ENCODE data around the gene OPHN1.

The OPHN1 gene, protein sequence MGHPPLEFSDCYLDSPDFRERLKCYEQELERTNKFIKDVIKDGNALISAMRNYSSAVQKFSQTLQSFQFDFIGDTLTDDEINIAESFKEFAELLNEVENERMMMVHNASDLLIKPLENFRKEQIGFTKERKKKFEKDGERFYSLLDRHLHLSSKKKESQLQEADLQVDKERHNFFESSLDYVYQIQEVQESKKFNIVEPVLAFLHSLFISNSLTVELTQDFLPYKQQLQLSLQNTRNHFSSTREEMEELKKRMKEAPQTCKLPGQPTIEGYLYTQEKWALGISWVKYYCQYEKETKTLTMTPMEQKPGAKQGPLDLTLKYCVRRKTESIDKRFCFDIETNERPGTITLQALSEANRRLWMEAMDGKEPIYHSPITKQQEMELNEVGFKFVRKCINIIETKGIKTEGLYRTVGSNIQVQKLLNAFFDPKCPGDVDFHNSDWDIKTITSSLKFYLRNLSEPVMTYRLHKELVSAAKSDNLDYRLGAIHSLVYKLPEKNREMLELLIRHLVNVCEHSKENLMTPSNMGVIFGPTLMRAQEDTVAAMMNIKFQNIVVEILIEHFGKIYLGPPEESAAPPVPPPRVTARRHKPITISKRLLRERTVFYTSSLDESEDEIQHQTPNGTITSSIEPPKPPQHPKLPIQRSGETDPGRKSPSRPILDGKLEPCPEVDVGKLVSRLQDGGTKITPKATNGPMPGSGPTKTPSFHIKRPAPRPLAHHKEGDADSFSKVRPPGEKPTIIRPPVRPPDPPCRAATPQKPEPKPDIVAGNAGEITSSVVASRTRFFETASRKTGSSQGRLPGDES

DNA sequence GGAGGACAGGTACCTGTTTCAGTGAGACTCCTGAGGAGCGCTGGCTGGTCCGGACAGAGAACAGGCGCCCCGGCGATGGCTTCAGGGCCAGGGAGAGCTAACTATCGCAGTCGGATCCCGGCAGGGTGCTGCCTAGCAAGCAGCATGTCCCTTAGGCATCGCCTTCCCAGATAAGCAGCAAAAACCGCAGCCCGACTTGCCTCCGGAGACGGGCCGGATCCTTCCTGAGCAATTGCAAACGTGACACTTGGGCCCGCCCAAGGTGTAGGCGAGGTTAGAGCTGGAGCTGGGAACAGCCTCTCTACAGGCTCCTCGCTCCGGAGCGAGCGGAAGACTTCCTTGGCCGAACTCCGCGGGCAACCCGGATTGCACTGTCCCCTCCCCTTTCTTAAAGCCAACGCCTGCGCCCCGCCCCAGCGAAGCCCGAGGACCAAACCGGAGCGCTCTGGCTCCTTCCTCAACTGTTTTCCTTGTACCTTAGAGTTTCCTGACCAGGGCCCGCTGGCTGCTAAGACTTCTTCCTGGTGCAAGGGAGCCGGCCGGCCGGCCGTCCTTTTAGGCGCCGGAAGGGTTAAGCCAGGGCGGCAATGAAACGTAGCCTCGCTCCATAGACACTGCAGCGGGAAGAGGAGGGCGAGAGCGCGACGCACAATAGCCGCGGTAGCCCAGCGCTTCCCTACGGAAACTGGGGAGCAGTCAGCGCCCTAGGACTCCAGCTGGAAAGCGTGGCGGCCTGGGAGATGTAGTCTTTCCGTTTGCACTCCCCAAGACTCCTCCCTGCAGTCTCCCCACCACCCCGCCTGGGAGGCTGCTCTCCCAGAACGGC, at the start of gene OPHN1:
TSS of gene OPHN1 (minus strand) at position 341 of the 826 bp plus-strand sequence. CDS start 475 bp downstream, outside the sequence.
- peak; percentile 85 for DNase-seq

DNA sequence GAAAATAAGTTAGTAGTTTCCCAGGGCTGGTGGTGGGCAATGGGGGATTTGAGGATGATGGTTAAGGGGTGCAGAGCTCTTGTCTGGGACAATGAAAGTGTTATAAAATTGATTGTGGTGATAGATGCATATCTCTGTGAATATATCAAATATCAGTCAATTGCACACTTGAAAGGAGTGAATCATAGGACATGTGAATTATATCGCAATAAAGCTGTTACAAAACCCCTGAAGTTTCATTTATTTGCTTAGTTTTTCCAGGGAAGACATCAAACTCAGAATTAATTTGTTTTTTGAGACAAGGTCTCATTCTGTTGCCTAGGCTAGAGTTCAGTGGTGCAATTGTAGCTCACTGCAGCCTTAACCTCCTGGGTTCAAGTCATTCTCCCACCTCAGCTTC, 47.7 kb upstream of the OPHN1 start:
- DNase-seq = no peak

DNA sequence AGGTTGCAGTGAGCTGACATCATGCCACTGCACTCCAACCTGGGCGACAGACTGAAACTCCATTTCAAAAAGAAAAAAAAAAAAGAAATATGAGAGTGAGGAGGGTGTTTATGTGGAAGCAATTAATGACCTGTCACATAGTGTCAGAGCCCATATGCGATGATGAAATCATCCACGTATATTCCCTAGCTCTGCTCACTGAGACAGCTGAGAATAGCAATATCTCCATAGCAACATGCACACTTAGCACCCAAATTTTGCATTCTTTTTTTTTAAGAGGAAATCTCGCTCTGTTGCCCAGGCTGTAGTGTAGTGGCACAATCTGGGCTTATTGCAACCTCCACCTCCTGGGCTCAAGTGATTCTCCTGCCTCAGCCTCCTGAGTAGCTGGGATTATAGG, 31.5 kb upstream of the OPHN1 start:
- DNase-seq = no peak

DNA sequence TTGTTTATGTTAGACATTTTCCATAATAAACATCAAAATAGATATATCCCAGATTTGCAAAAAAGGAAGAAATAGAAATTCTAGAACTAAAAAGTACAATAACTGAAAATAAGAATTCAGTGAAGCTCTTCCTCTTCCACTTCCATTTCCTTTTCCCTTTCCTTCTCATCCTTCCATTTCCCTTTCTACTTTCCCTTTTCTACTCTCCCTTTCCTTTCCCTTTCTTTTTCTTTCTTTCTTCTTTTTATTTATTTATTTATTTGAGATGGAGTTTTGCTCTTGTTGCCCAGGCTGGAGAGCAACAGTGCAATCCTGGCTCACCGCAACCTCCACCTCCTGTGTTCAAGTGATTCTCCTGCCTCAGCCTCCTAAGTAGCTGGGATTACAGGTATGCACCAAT, 30.6 kb upstream of the OPHN1 start:
- DNase-seq = no peak

DNA sequence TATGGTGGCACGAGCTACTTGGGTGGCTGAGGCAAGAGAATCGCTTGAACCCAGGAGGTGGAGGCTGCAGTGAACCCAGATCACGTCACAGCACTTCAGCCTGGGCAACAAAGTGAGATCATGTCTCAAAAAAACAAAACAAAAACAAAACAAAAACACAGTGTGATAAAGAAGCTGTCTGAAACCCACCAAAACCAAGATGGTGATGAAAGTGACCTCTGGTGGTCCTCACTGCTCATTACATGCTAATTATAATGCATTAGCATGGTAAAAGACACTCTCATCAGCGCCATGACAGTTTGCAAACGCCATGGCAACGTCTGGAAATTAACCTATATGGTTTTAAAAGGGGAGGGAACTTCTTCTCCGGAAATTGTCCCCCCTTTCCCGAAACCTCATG, 29.4 kb upstream of the OPHN1 start:
- peak; percentile 66 for DNase-seq

DNA sequence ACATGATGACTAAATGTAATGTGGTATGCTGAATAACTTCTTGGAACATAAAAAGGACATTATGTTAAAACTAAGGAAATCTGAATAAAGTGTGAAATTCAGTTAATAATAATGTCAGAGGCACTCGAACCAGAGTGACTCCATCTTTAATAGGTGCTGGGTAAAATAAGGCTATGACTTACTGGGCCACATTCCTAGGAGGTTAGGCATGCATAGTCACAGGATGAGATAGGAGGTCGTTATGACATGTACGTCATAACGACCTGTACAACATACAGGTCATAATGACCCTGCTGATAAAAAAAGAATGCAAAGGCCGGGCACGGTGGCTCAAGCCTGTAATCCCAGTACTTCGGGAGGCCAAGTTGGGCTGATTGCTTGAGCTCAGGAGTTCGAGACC, 28.9 kb upstream of the OPHN1 start:
- DNase-seq = peak; percentile 63

DNA sequence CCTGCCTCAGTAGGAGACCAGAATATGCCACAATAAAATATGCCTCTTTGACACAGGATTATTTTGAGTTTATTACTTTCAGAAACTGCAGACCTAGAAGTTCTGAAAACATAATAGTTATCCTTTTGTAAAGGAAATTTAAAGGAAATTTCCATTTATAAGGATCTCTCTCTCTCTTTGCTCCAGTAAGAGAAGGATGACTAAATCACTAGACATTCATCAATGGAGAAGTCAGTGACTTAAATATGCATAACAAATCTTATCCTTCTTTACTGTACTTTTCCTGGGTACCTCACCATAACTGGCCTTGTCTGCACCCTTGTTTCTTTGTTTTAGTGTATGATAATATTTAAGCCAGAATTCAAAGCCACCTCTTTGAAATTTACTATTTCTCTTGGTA, 28.3 kb upstream of the OPHN1 start:
- DNase-seq = no peak

DNA sequence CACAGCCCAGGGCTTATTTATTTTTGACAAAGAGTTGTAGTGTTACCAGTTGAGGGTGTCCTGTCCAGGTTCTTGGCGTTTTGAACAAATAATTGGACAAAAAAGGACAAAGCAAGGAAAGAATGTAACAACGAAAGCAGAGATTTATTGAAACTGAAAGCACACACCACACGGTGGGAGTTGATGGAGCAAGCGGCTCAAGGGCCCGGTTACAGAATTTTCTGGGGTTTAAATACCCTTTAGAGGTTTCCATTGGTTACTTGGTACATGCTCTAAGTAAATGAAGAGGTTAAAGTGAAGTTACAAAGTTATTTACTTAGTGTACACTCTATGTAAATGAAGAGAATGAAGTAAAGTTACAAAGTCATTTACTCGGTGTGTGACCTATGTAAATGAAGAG, 27.8 kb upstream of the OPHN1 start:
- DNase-seq = no peak

DNA sequence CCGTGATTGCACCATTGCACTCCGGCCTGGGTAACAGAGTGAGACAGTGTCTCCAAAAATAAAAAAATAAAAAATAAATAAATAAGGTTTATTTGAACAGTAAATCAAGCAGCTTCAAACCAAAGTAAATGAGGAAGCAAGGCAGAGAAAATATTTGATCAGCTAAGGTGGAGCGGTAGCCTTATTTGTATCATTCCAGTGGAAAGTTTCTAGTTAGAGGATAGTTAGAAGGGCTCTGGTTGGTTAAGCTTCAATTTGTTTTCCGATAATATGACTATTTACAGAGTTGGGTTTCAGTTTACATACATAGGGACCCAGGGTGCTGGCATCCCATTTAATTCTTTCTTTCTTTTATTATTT, 21.8 kb upstream of the OPHN1 start:
- no peak for DNase-seq

DNA sequence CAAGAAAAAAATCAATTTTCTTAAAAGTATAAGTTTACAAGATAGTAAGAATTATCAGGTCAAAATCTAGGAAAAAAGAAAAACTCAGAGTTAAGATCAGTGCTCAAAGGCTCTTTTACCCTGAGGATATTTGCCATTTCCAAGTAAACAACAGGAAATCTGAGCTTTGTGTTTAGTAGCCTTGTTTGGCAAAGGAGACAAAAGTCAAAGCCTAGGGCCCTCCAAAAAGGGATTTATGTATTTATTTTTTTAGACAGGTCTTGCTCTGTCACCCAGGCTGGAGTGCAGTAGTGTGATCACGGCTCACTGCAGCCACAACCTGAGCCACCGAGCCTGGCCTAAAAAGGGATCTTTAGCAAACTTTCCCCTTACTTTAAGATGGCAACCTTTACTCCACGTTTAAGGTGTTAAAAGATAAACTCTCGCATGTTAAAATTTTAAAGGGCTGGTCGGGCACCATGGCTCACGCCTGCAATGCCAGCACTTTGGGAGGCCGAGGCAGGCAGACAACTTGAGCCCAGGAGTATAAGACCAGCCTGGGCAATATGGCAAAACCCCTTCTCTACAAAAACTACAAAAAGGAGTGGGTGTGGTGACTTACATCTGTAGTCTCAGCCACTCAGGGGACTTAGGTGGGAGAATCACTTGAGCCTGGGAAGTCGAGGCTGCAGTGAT, 21.3 kb upstream of the OPHN1 start:
- DNase-seq = no peak

DNA sequence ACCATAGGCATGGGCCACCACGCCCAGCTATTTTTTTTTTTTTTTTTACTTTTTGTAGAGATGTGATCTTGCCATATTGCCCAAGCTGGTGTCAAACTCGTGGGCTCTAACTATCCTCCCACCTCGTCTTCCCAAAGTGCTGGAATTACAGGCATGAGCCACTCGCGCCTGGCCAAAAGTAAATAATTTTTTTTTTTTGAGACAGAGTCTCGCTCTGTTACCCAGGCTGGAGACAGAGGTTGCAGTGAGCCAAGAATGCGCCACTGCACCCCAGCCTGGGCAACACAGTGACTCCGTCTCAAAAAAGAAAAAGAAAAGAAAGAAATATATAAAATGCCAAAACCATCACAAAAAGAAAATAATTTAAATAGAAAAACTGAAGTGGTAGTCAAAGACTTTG, 18.4 kb upstream of the OPHN1 start:
- DNase-seq = no peak

DNA sequence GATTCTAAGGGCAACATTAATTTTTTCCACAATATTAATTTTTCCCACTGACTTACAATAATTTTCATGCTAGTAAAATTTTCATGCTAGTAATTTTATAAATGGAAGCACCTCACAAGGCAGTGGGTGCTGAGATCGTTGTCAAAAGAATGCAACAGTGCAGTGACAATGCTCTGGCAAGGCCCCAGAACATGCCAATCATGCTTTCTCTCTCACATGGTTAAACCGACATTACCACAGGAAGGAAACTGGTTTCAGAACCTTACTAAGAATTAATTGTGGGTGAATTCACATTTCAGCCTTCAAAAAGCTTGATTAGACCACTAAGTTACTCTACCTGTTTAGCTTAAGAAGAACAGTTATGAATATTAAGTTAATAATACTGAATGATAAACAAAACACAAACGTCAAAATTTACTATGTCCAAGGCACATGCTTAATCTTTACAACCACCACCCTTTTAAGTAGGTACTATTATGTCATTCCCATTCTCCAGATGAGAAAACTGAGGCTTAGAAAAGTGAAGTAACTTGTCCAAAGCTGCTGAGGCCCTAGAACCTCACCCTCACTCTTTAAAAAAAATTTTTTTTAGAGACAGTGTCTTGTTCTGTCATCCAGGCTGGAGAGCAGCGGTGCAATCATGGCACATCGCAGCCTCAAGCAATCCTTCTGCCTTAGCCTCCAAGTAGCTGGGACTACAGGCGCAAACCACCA, 10.0 kb upstream of the OPHN1 start:
- peak; percentile 76 for DNase-seq

DNA sequence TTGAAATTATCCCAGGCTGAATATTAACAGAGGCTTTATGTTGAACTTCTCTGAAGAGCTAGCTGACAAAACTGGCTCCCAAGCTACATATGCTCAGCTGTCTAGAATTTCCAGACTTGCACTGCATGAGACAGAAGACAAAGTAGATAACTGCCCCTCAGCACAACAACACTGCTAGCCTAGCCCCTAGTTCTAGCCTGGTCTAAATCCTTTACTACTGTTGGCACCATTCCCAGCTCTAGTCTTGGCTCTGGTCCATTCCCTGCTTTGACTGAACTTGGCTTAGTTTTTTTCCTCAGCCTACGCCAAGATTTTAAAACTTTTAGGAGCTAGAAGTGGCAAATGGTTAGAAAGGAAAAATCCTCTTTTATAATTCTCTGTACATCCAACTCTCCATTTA, 7.6 kb upstream of the OPHN1 start:
- DNase-seq = peak; percentile 64

DNA sequence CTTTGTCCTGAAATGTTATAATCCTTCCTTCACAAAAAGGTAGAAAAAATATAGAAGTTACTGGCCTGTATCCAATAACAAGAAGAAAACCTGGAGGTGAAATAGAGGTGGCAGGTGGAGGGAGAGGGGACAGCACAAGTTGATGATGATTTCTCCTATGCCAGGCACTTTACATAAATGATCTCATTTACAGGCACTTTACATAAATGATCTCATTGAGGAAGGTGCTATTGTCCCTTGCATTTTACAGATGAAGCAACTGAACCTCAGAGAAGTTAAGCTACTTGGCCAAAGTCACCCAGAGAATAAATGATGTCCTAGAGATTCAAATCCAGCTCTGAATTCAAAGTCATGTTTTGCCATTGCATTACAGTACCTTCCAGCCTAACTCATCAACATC, 7.1 kb upstream of the OPHN1 start:
- DNase-seq = no peak

DNA sequence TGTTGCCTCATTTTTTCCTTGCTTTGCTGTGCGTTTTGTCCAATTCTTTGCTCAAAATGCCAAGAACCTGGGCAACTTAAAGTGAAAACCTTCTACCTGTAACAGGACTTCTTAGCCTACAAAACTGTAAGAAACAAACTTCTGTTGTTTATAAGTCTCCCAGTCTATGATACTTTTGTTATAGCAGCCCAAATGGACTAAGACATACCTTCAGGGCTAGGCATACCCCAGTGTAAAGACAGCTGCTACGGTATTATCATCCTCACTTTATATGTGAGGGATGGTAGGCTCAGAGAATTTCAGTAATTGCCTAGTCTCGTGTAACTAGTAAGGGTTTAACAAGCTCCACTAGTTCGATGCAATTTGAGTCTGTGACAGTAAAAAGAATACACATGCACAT, 6.0 kb upstream of the OPHN1 start:
- DNase-seq = no peak

DNA sequence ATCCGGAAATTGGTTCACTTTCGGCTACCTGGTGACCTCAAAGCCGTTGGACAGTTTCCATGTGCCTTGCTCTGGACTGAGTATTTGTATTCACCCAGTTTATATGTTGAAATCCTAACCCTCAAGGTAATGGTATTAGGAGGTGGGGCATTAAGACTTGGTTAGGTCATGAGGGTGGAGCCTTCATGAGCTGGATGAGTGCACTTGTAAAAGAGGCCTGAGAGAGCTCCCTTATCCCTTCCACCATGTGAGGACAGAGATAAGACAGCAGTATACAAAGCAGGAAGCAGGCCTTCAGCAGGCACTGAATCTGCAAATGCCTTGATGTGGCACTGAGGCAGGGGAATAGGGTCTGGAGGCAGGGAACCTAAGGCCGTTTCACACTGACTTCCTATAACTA, 5.3 kb upstream of the OPHN1 start:
- no peak for DNase-seq

DNA sequence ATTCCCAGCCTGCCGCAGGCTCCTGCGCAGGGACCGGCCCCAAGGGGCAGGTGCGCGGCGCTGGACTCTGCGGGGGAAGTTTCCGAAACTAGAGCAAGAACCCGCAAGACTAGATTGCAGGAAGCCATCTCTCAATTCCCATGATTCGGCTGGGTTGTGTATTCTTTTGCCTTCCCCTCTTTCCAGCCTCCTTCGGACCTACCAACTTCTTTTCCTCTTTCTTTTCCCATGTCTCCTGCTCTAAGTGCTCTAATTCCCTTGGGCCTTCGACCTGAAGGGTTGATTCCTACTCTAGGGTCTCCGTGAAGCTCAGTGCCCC, 645 bp upstream of the OPHN1 start:
- DNase-seq = no peak

DNA sequence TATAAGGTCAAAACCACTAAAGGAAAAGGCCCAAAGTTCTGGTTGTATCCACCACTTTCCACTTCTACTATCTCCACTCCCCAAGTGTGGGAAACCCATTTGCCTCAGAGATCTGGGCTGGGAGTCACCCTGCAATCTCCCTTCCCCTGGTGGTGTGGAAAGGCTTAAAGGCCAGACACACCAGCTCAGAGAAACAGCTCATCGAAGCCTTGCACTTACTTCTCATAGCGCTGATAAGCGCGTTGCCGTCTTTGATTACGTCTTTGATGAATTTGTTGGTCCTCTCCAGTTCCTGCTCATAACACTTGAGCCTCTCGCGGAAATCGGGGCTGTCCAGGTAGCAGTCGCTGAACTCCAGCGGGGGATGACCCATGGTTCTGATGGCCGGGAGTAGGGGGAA, 647 bp downstream of the OPHN1 start:
- DNase-seq = peak; percentile 31

DNA sequence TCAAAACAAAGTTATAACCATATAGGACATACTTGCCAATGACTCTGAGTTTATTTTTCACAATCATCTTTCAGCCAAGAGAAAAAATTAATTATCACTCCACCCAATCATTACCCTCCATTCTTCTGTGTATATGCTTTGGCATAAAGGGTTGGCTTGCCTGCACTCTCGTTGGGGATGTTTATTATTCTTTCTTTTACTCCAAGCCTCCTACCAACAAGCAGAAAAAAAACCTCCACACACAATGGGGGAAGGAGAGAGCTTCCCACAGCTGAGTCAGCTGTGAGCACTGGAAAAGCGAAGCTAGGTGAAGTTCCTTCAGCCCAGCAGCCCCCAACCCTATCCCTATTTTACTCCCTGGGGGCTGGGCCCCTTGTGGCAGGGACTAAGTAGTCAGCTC, 1.5 kb downstream of the OPHN1 start:
- DNase-seq = no peak

DNA sequence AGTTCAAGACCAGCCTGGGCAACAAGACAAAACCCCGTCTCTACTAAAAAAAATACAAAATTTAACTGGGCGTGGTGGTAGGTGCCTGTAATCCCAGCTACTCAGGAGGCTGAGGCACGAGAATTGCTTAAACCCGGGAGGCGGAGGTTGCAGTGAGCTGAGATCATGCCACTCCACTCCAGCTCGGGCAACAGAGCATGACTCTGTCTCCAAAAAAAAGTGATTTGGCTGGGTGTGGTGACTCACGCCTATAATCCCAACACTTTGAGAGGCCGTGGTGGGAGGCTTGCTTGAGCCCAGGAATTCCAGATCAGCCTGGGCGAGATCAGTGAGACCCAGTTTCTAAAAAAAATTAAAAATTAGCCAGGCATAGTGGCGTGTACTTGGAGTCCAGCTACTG, 4.1 kb downstream of the OPHN1 start:
- DNase-seq = peak; percentile 83

DNA sequence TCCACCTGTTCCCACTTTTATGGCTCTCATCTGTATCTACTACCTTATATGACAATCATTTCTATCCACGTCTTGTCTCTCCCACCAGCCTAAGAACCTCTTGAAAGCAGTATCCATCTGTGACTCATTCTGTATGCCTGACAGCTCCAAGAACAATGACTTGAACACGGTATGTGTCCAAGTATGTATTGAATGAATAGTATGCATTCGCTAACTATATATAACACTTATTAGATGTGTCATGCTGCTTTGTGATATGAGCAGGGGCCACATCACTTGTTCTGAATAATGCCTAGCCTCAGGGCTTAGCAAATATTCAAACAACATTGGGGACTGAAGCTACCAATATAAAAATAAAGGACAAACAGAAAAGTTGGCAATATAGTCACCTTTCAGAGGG, 4.9 kb downstream of the OPHN1 start:
- peak; percentile 79 for DNase-seq

DNA sequence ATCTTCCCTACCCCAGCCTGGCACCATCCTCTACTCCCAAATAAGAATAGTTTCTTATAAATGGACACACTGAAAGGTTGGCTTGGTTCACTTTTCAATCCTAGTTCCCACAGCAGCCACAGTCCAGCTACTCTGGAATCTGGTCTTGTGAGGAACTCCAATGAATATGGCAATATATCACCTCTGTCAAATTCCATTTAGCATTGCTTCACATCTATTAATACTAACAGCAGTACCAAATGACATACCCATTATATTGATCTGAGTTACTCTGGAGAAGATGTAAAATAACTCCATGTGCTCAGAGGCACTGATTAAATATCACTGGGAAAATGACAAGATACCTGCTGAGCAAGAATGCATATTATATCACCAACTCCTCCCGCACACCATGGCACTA, 8.6 kb downstream of the OPHN1 start:
- no peak for DNase-seq

DNA sequence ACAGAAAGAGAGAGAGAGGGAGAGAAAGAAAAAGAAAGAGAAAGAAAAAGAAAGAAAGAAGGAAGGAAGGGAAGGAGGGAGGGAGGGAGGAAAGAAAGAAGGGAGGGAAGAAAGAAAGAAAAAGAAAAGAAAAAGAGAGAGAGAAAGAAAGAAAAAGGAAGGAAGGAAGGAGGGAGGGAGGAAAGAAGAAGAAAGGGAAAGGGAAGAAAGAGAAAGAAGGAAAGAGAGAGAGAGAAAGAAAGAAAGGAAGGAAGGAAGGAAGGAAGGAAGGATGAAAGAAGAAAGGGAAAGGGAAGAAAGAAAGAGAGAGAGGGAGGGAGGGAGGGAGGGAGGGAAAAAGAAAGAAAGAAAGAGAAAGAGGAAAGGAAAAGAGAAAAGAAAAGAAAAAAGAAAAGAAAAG, 10.8 kb downstream of the OPHN1 start:
- no peak for DNase-seq
